CD1c-positive myeloid dendritic cell (primary cell): Measurements from ENCODE around the gene LSM2.

Experiments
- DNase-seq: peaks from one replicate; pipeline ENCODE4 v3.0.0-alpha.2; 2016; ENCODE audit errors: extremely low spot score

Gene LSM2

GRCh38 chr6:31750411-31751022 is 56.2 kb downstream of the LSM2 start:
- DNase-seq, result no peak

GRCh38 chr6:31749301-31750036 is 57.3 kb downstream of the LSM2 start:
- no peak for DNase-seq
